SK-N-SH (cell line): Measurements from ENCODE around the gene C3orf22. TPM values are rescaled to one million over a fixed set of nuclear protein-coding genes. Genes with fewer than 3 reads are reported as not detected.

Experiments
- CTCF ChIA-PET: fragments of 300-600, 350-600 bp; formaldehyde crosslinking; extraction: SDS; loops from one replicate; lab custom pipeline; 2021; lab: Yijun Ruan, JAX
- POLR2A ChIA-PET: fragments of 350-600 bp; sonication (Branson Sonifier 250); formaldehyde crosslinking; extraction: SDS; loops from one replicate; lab custom pipeline; 2020; ENCODE audit warnings: antibody characterized with exemption, inconsistent platforms; lab: Yijun Ruan, JAX
- DNase-seq: peaks from one replicate; pipeline ENCODE4 v3.0.0; 2012
- H2AFZ ChIP-seq: fragments of 200-600 bp; sonication (generic); 2 replicates; pipeline ENCODE4 v1.8.1; 2016; ENCODE audit warnings: antibody characterized with exemption, mild to moderate bottlenecking, low read depth
- H3F3A ChIP-seq: fragments of 200-600 bp; sonication (generic); replicated peaks from 2 replicates; pipeline ENCODE3; 2016; ENCODE audit warnings: antibody characterized with exemption, mild to moderate bottlenecking; ENCODE audit not compliant: insufficient read depth
- H3K27ac ChIP-seq, 2 experiments: fragments of 200-500 bp in 1 of 2; fragments of 200-600 bp in 1 of 2; sonication (Bioruptor generic) in 1 of 2; sonication (generic), shearing (Covaris generic) in 1 of 2; 2 replicates each; pipeline versions ENCODE4 v1.5.1 to v1.6.1; 2014 to 2016; ENCODE audit warnings: low read depth in 2 of 2, inconsistent platforms in 1 of 2, low read length in 1 of 2, mild to moderate bottlenecking in 1 of 2, mixed read lengths in 1 of 2
- H3K27me3 ChIP-seq: fragments of 200-600 bp; sonication (generic), shearing (Covaris generic); 2 replicates; pipeline ENCODE4 v1.6.1; 2016; ENCODE audit warnings: mixed run types; ENCODE audit not compliant: insufficient read depth
- H3K36me3 ChIP-seq, 2 experiments: fragments of 200-500 bp in 1 of 2; fragments of 200-600 bp in 1 of 2; sonication (Bioruptor generic) in 1 of 2; sonication (generic) in 1 of 2; replicated peaks in 1 of 2; 2 replicates each; pipeline versions ENCODE3 to v1.5.1; 2014 to 2016; ENCODE audit warnings: low read length in 1 of 2, mild to moderate bottlenecking in 1 of 2; ENCODE audit not compliant: insufficient read depth in 2 of 2, control insufficient read depth in 1 of 2
- H3K4me1 ChIP-seq, 2 experiments: fragments of 200-500 bp in 1 of 2; fragments of 200-600 bp in 1 of 2; sonication (Bioruptor generic) in 1 of 2; sonication (generic), shearing (Covaris generic) in 1 of 2; 2 replicates each; pipeline versions ENCODE4 v1.5.1 to v1.6.1; 2014 to 2016; ENCODE audit warnings: low read depth in 1 of 2, low read length in 1 of 2, mixed run types in 1 of 2; ENCODE audit not compliant: insufficient read depth in 2 of 2, control insufficient read depth in 1 of 2
- H3K4me2 ChIP-seq: fragments of 200-600 bp; sonication (generic), shearing (Covaris generic); 2 replicates; pipeline ENCODE4 v1.6.1; 2017; ENCODE audit warnings: mixed run types
- H3K4me3 ChIP-seq, 2 experiments: fragments of 200-500 bp in 1 of 2; fragments of 200-600 bp in 1 of 2; sonication (Bioruptor generic) in 1 of 2; sonication (generic), shearing (Covaris generic) in 1 of 2; 2 replicates each; pipeline versions ENCODE4 v1.5.1 to v1.8.1; 2014 to 2016; ENCODE audit warnings: low read depth in 2 of 2, inconsistent platforms in 1 of 2, low read length in 1 of 2, mild to moderate bottlenecking in 1 of 2, mixed read lengths in 1 of 2, moderate library complexity in 1 of 2
- H3K79me2 ChIP-seq: fragments of 200-600 bp; sonication (generic); 2 replicates; pipeline ENCODE4 v1.8.1; 2017; ENCODE audit warnings: mild to moderate bottlenecking; ENCODE audit not compliant: insufficient read depth
- H3K9ac ChIP-seq: fragments of 200-600 bp; sonication (generic); 2 replicates; pipeline ENCODE4 v1.6.1; 2017; ENCODE audit warnings: mixed run types
- H3K9me2 ChIP-seq: fragments of 200-600 bp; sonication (generic); 2 replicates; pipeline ENCODE4 v1.6.1; 2017; ENCODE audit warnings: mixed run types
- H3K9me3 ChIP-seq: fragments of 200-600 bp; sonication (generic); 2 replicates; pipeline ENCODE4 v1.6.1; 2017; ENCODE audit warnings: mixed run types, mild to moderate bottlenecking, moderate library complexity
- H4K20me1 ChIP-seq: fragments of 200-600 bp; sonication (generic); 2 replicates; pipeline ENCODE4 v1.6.1; 2017; ENCODE audit warnings: mild to moderate bottlenecking, mixed run types; ENCODE audit not compliant: insufficient read depth
- EP300 ChIP-seq, 2 experiments: IDR thresholded peaks; 2 replicates each; pipeline versions ENCODE4 v1.4.0 to v1.6.1; 2012; ENCODE audit warnings: borderline replicate concordance in 1 of 2, low read depth in 1 of 2, low read length in 1 of 2
- EZH2phosphoT487 ChIP-seq: fragments of 200-600 bp; sonication (generic); IDR thresholded peaks from 2 replicates; pipeline ENCODE4 v1.6.1; 2017; ENCODE audit warnings: low read depth, mixed run types, mild to moderate bottlenecking, antibody characterized with exemption, moderate library complexity, borderline replicate concordance
- FOSL2 ChIP-seq: IDR thresholded peaks from 2 replicates; pipeline ENCODE4 v1.4.0; 2012; ENCODE audit warnings: low read depth, mild to moderate bottlenecking, moderate library complexity, borderline replicate concordance
- GATA2 ChIP-seq: sonication (generic); formaldehyde crosslinking; IDR thresholded peaks from 2 replicates; pipeline ENCODE4 v1.5.0; 2020; ENCODE audit warnings: mild to moderate bottlenecking, missing genetic modification reagents
- MAX ChIP-seq: IDR thresholded peaks from 2 replicates; pipeline ENCODE4 v1.4.0; 2012; ENCODE audit warnings: low read depth
- MEF2A ChIP-seq: IDR thresholded peaks from 2 replicates; pipeline ENCODE4 v1.4.0; 2012; ENCODE audit warnings: low read depth, borderline replicate concordance
- NRF1 ChIP-seq: IDR thresholded peaks from 2 replicates; pipeline ENCODE4 v1.6.1; 2012; ENCODE audit warnings: low read depth, mild to moderate bottlenecking, low read length
- RCOR1 ChIP-seq: fragments of 150-350 bp; IDR thresholded peaks from 2 replicates; pipeline ENCODE4 v1.6.1; 2017; ENCODE audit warnings: antibody characterized with exemption, low read length
- RFX5 ChIP-seq: IDR thresholded peaks from 2 replicates; pipeline ENCODE4 v1.6.1; 2012; ENCODE audit warnings: mild to moderate bottlenecking, improper control_type of control experiment, low read length
- SMC3 ChIP-seq: IDR thresholded peaks from 2 replicates; pipeline ENCODE4 v1.6.1; 2012; ENCODE audit warnings: low read depth, low read length, improper control_type of control experiment
- YY1 ChIP-seq: IDR thresholded peaks from 2 replicates; pipeline ENCODE4 v1.4.0; 2012; ENCODE audit warnings: low read depth, mild to moderate bottlenecking
- whole genome bisulfite sequencing: methylation state at CpG from one replicate; pipeline ENCODE4 v1.1.6; 2017; ENCODE audit warnings: low lambda C conversion rate; 5-methylcytosine and 5-hydroxymethylcytosine counted together
- polyA plus RNA-seq, 3 experiments: library from polyadenylated mRNA; depleted of rRNA; stranded (reverse); fragments of >200 nt; gene quantifications; 2 replicates each; pipeline ENCODE4 v1.2.3, GENCODE V29; 2012
- TF ChIP-seq, protein P1 (sequence below): fragments of 150-350 bp; IDR thresholded peaks from 2 replicates; pipeline ENCODE4 v1.6.1; 2017; ENCODE audit warnings: antibody characterized with exemption, low read length, low read depth, borderline replicate concordance
- TF ChIP-seq, protein P2 (sequence below): IDR thresholded peaks from 2 replicates; pipeline ENCODE4 v1.4.0; 2012; ENCODE audit warnings: low read depth, borderline replicate concordance

Gene C3orf22
- polyA plus RNA-seq, 1 of the 3 experiments (the other 2 are of a cell fraction) = not detected

DNA sequence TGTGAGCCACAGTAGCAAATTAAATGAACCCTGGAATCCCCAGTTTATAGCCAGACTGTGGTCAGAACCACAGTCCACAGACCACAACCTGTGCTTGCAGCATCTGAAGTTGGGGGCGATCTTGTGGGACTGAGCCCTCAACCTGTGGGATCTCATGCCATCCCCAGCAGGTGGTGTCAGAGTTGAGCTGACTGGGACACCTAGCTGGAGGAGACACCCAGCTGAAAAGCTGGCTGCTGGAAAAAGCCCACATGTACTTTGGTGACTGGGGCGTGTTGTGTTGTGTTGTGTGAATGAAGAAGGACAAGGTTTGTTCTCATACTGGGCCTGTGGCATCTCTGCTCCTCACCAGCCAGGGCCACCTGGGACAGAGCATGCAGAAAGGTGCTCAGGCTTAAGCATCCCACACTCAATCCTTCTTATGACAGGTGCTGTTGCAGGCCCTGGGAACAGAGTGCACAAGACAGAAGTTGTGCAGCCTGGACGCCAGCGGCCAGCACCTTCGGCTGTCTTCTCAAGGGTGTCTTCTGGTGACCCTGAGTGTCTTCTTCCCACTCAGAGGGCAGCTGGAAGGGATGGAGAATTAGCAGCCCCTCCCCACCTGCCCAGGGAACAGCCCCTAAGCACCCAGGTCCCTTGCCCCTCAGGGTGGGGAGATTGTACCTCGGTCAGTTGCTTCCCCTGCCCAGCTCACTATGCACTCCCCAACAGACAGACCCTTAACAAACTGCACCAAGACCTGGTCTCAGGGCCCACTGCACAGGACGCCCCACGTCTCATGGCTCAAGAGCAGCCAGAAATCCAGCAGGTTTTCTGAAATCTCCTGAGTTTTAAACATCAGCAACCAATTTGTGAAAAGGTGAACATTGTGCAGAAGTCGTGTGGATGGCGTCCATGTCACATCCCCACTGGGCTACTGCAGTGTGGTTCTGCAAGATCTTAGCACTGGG, 39.0 kb downstream of the C3orf22 start:
- Histone ChIP-seq H3K27me3 (no peaks in the 10 kb centered on the region; the same call in 1 of the 2 replicates), H3K4me2 (no peak overlapping the region), H4K20me1 (no peaks in the 10 kb centered on the region), H3K79me2 (no peaks in the 10 kb centered on the region), H3K9ac (no peak overlapping the region), H2AFZ (no peak overlapping the region), H3K36me3 (no peaks in the 10 kb centered on the region), H3K9me2 (no peaks in the 10 kb centered on the region), H3F3A (no peaks in the 10 kb centered on the region), H3K4me3 (no peak overlapping the region), H3K27ac (no peak overlapping the region), H3K9me3 (no peaks in the 10 kb centered on the region), H3K4me1 (peaks cover 0 to 17% of the 10 kb centered on the region in 2 experiments; a peak in 1 of 4 replicates)
- ChIA-PET CTCF (interaction anchor here (1.0 to 1.2 kb wide), 2 partner anchors 160 to 385 kb away, joined by 3 read pairs; no protein-coding TSS in a partner anchor), POLR2A (no interaction called here)
- TF ChIP-seq MEF2A (no peak), FOSL2 (no peak), MAX (no peak), EP300 (IDR thresholded peaks at IDR 0.05; ENCODE audit: borderline replicate concordance in 1 of 2, low read depth in 1 of 2, low read length in 1 of 2) (no peak), GATA2 (no peak), RFX5 (no peak), SMC3 (no peak)
- TF ChIP-seq, protein P1, sequence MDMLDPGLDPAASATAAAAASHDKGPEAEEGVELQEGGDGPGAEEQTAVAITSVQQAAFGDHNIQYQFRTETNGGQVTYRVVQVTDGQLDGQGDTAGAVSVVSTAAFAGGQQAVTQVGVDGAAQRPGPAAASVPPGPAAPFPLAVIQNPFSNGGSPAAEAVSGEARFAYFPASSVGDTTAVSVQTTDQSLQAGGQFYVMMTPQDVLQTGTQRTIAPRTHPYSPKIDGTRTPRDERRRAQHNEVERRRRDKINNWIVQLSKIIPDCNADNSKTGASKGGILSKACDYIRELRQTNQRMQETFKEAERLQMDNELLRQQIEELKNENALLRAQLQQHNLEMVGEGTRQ = no peak
- DNase-seq = no peak
- WGBS = 62% methylated on average over 10 of the region's 10 CpGs

GRCh38 chr3:126518779-126519177, 40.0 kb downstream of the C3orf22 start:
- H3K9me2 ChIP-seq = no peaks in the 10 kb centered on the region

More at GRCh38 chr3:126518779-126519177, 40.0 kb downstream of the C3orf22 start:
- H3K79me2 ChIP-seq = no peaks in the 10 kb centered on the region
- H3K4me3 ChIP-seq = no peak overlapping the region
- H3K36me3 ChIP-seq = no peaks in the 10 kb centered on the region
- H3K4me1 ChIP-seq = peaks cover 0 to 11% of the 10 kb centered on the region in 2 experiments; a peak in 1 of 4 replicates
- no peaks in the 10 kb centered on the region for H4K20me1 ChIP-seq
- DNase-seq = no peak
- H3K9me3 ChIP-seq = no peaks in the 10 kb centered on the region
- WGBS = 38% methylated on average over 2 of the region's 4 CpGs
- H3K4me2 ChIP-seq = no peak overlapping the region
- no peaks in the 10 kb centered on the region for H3F3A ChIP-seq
- ChIA-PET POLR2A (no interaction called here), CTCF (interaction anchor here (1.2 to 1.3 kb wide), 2 partner anchors 9 to 384 kb away, joined by 3 read pairs; no protein-coding TSS in a partner anchor)
- H3K9ac ChIP-seq = no peak overlapping the region
- TF ChIP-seq FOSL2 (no peak), YY1 (no peak), SMC3 (no peak), EZH2phosphoT487 (no peak), RCOR1 (no peak), RFX5 (no peak), GATA2 (no peak), NRF1 (no peak)
- TF ChIP-seq, protein P2, sequence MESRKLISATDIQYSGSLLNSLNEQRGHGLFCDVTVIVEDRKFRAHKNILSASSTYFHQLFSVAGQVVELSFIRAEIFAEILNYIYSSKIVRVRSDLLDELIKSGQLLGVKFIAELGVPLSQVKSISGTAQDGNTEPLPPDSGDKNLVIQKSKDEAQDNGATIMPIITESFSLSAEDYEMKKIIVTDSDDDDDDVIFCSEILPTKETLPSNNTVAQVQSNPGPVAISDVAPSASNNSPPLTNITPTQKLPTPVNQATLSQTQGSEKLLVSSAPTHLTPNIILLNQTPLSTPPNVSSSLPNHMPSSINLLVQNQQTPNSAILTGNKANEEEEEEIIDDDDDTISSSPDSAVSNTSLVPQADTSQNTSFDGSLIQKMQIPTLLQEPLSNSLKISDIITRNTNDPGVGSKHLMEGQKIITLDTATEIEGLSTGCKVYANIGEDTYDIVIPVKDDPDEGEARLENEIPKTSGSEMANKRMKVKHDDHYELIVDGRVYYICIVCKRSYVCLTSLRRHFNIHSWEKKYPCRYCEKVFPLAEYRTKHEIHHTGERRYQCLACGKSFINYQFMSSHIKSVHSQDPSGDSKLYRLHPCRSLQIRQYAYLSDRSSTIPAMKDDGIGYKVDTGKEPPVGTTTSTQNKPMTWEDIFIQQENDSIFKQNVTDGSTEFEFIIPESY = no peak
- H2AFZ ChIP-seq = no peak overlapping the region
- H3K27ac ChIP-seq = no peak overlapping the region
- H3K27me3 ChIP-seq = no peaks in the 10 kb centered on the region; the same call in 1 of the 2 replicates
